PC-9 (cell line): ENCODE results near the gene MLC1. TPM values are rescaled to one million over a fixed set of nuclear protein-coding genes. Genes with fewer than 3 reads are reported as not detected.

ENCODE experiments used
- BruUV-seq: library from RNA; stranded (reverse); fragments of 400-500 nt; replicated peaks from 2 replicates; lab custom pipeline; 2021; lab: Mats Ljungman, UMichigan
- CTCF ChIA-PET: fragments of 300-600 bp; sonication (Branson Sonifier 250); formaldehyde crosslinking; loops from one replicate; lab custom pipeline; 2022; ENCODE audit warnings: antibody characterized with exemption; lab: Charles Lee
- POLR2A ChIA-PET: fragments of 300-600 bp; sonication (Branson Sonifier 250); formaldehyde crosslinking; loops from one replicate; lab custom pipeline; 2022; ENCODE audit warnings: antibody characterized with exemption; ENCODE audit not compliant: unreplicated experiment; lab: Charles Lee
- DNase-seq, 2 experiments: peaks; one replicate each; pipeline versions ENCODE4 v3.0.0 to v3.0.0-alpha.2; 2015 to 2022; ENCODE audit warnings: mixed read lengths in 1 of 2
- H2AFZ ChIP-seq: fragments of 200-600 bp; sonication (generic); 2 replicates; pipeline ENCODE4 v1.8.1; 2017; ENCODE audit warnings: antibody characterized with exemption
- H3F3A ChIP-seq: fragments of 200-600 bp; sonication (generic); 2 replicates; pipeline ENCODE4 v1.8.1; 2017; ENCODE audit warnings: antibody characterized with exemption, mild to moderate bottlenecking, low read depth; ENCODE audit not compliant: insufficient read depth
- H3K27ac ChIP-seq: fragments of 200-600 bp; sonication (generic); 2 replicates; pipeline ENCODE4 v1.6.1; 2016; ENCODE audit warnings: mixed run types
- H3K27me3 ChIP-seq: fragments of 200-600 bp; sonication (generic); 2 replicates; pipeline ENCODE4 v1.6.1; 2016; ENCODE audit warnings: low read depth, mixed run types; ENCODE audit not compliant: insufficient read depth
- H3K36me3 ChIP-seq: fragments of 200-600 bp; sonication (generic); 2 replicates; pipeline ENCODE4 v1.6.1; 2016; ENCODE audit warnings: low read depth, mixed run types
- H3K4me1 ChIP-seq: fragments of 200-600 bp; sonication (generic); replicated peaks from 2 replicates; pipeline ENCODE4 v1.6.1; 2016; ENCODE audit warnings: mixed run types; ENCODE audit not compliant: insufficient read depth
- H3K4me2 ChIP-seq: fragments of 200-600 bp; sonication (generic); 2 replicates; pipeline ENCODE4 v1.6.1; 2017; ENCODE audit warnings: mixed run types
- H3K4me3 ChIP-seq: fragments of 200-600 bp; sonication (generic); 2 replicates; pipeline ENCODE4 v1.6.1; 2016; ENCODE audit warnings: mixed run types
- H3K79me2 ChIP-seq: fragments of 200-600 bp; sonication (generic); 2 replicates; pipeline ENCODE4 v1.6.1; 2017; ENCODE audit warnings: low read depth, mixed run types
- H3K9me2 ChIP-seq: fragments of 200-600 bp; sonication (generic); 2 replicates; pipeline ENCODE4 v1.8.1; 2017; ENCODE audit warnings: mild to moderate bottlenecking; ENCODE audit not compliant: insufficient read depth
- H3K9me3 ChIP-seq: fragments of 200-600 bp; sonication (generic); 2 replicates; pipeline ENCODE4 v1.8.1; 2016; ENCODE audit warnings: low read depth; ENCODE audit not compliant: insufficient read depth
- H4K20me1 ChIP-seq: fragments of 200-600 bp; sonication (generic); 2 replicates; pipeline ENCODE4 v1.8.1; 2017; ENCODE audit not compliant: insufficient read depth
- CTCF ChIP-seq: fragments of 200-600 bp; sonication (generic); conservative IDR thresholded peaks from 2 replicates; pipeline ENCODE4 v1.6.1; 2017; ENCODE audit warnings: mixed run types, antibody characterized with exemption, mild to moderate bottlenecking, moderate library complexity
- EZH2 ChIP-seq: fragments of 200-600 bp; sonication (generic); IDR thresholded peaks from 2 replicates; pipeline ENCODE4 v1.8.0; 2017; ENCODE audit warnings: antibody characterized with exemption, low read depth
- intact Hi-C: fragments of 100-400 bp; cut with micrococcal nuclease; formaldehyde crosslinking; loops from one replicate; pipeline ENCODE4 v1.10.0; 2022; ENCODE audit not compliant: unreplicated experiment
- total RNA-seq: library from RNA; stranded (reverse); gene quantifications from 2 replicates; pipeline ENCODE4 v1.2.3, GENCODE V29; 2021

Gene MLC1
- total RNA-seq, 1 experiment from 2014 or later, result not detected

GRCh38 chr22:50035976-50036724 lies 49.1 kb downstream of the MLC1 start:
- Histone ChIP-seq H4K20me1 (no peaks in the 10 kb centered on the region), H3K79me2 (no peaks in the 10 kb centered on the region), H2AFZ (no peak overlapping the region), H3K9me3 (no peaks in the 10 kb centered on the region), H3F3A (no peaks in the 10 kb centered on the region; the same call in 1 of the 2 replicates), H3K36me3 (no peaks in the 10 kb centered on the region), H3K27me3 (peaks cover 92% of the 10 kb centered on the region), H3K9me2 (no peaks in the 10 kb centered on the region), H3K4me3 (no peak overlapping the region), H3K4me1 (no peaks in the 10 kb centered on the region), H3K4me2 (no peak overlapping the region), H3K27ac (no peak overlapping the region)
- TF ChIP-seq CTCF (no peak), EZH2 (no peak)
- no peak for DNase-seq
- intact Hi-C loops, result loop anchor here (10.0 kb wide), 1 partner anchor 109 kb away; no protein-coding TSS in a partner anchor
- CTCF ChIA-PET, result no interaction called here
- no TSS peak for BruUV-seq
- POLR2A ChIA-PET, result no interaction called here

- DNase-seq, result no peak
- no peaks in the 10 kb centered on the region for H3K36me3 ChIP-seq
- H3K4me1 ChIP-seq, result no peaks in the 10 kb centered on the region
- no peak for TF ChIP-seq EZH2
- TF ChIP-seq CTCF, result no peak
- 0 out of 2 replicates have a peak, but pooled peaks cover 4% of the 10 kb centered on the region for H4K20me1 ChIP-seq
- no peak overlapping the region for H2AFZ ChIP-seq
- BruUV-seq, result no TSS peak
- H3K9me2 ChIP-seq, result no peaks in the 10 kb centered on the region
- peaks cover 91% of the 10 kb centered on the region for H3K27me3 ChIP-seq
- no peak overlapping the region for H3K4me3 ChIP-seq
- H3F3A ChIP-seq, result no peaks in the 10 kb centered on the region; the same call in 1 of the 2 replicates
- intact Hi-C loops, result loop anchor here (10.0 kb wide), 1 partner anchor 109 kb away; no protein-coding TSS in a partner anchor
- H3K79me2 ChIP-seq, result no peaks in the 10 kb centered on the region
- POLR2A ChIA-PET, result no interaction called here
- no peak overlapping the region for H3K4me2 ChIP-seq
- H3K27ac ChIP-seq, result no peak overlapping the region
- no peaks in the 10 kb centered on the region for H3K9me3 ChIP-seq
- CTCF ChIA-PET, result no interaction called here
Observed at GRCh38 chr22:50035131-50035881, 49.9 kb downstream of the MLC1 start.

GRCh38 chr22:50034126-50035081 lies 50.8 kb downstream of the MLC1 start:
- no TSS peak for BruUV-seq
- intact Hi-C loops, result loop anchor here (5.0 to 10.0 kb wide), 2 partner anchors 42 to 110 kb away; no protein-coding TSS in a partner anchor

More at GRCh38 chr22:50034126-50035081, 50.8 kb downstream of the MLC1 start:
- 0 out of 2 replicates have a peak, but pooled peaks cover 4% of the 10 kb centered on the region for H4K20me1 ChIP-seq
- CTCF ChIA-PET, result no interaction called here
- no peaks in the 10 kb centered on the region for H3K36me3 ChIP-seq
- POLR2A ChIA-PET, result no interaction called here
- no peak overlapping the region for H3K27ac ChIP-seq
- H3F3A ChIP-seq, result peaks cover 3% of the 10 kb centered on the region
- H3K79me2 ChIP-seq, result no peaks in the 10 kb centered on the region
- no peaks in the 10 kb centered on the region for H3K9me2 ChIP-seq
- no peaks in the 10 kb centered on the region; the same call in 1 of the 2 replicates for H3K4me1 ChIP-seq
- no peak overlapping the region for H2AFZ ChIP-seq
- no peak overlapping the region for H3K4me3 ChIP-seq
- H3K9me3 ChIP-seq, result no peaks in the 10 kb centered on the region
- no peak overlapping the region for H3K4me2 ChIP-seq
- no peak for TF ChIP-seq CTCF
- 0 out of 2 replicates have a peak, but pooled peaks have one; percentile 84 for TF ChIP-seq EZH2
- no peak for DNase-seq
- peaks cover 82% of the 10 kb centered on the region for H3K27me3 ChIP-seq
